B cell (primary cell): ENCODE measurements around the gene KRTAP10-7. TPM values are rescaled to one million over a fixed set of nuclear protein-coding genes. Genes with fewer than 3 reads are reported as not detected.

Experiments used
- ATAC-seq: fragments of 200-7000 bp; cut with Tn5 transposase; one replicate; pipeline ENCODE4 v1.10.0; 2021; ENCODE audit warnings: low read depth, mild to moderate bottlenecking, moderate number of reproducible peaks, moderate library complexity
- CTCF ChIA-PET: fragments of 350-600 bp; sonication (Branson Sonifier 250); formaldehyde crosslinking; loops from one replicate; lab custom pipeline; 2021; ENCODE audit warnings: antibody characterized with exemption, inconsistent platforms; lab: Charles Lee
- POLR2A ChIA-PET: fragments of 350-600 bp; sonication (Branson Sonifier 250); formaldehyde crosslinking; loops from one replicate; lab custom pipeline; 2021; ENCODE audit warnings: antibody characterized with exemption; lab: Charles Lee
- DNase-seq: peaks from one replicate; pipeline ENCODE4 v3.0.0; 2013
- H2AFZ ChIP-seq: 2 replicates; pipeline ENCODE4 v1.6.1; 2012; ENCODE audit warnings: mild to moderate bottlenecking, low read depth, low read length; ENCODE audit not compliant: insufficient read depth, poor library complexity, severe bottlenecking
- H3K27ac ChIP-seq, 2 donors: 1 replicate in 1 of 2; 2 replicates in 1 of 2; pipeline ENCODE4 v1.5.1; 2012 to 2013; ENCODE audit warnings: low read length in 2 of 2, mild to moderate bottlenecking in 2 of 2, moderate library complexity in 1 of 2
- H3K27me3 ChIP-seq, 4 experiments: fragments of 200-600 bp in 1 of 4; sonication (generic) in 1 of 4; replicated peaks in 1 of 4; 1 replicate in 2 of 4; 2 replicates in 2 of 4; pipeline versions ENCODE4 v1.6.1 to v1.7.0; 2013 to 2016; ENCODE audit warnings: low read length in 3 of 4, mild to moderate bottlenecking in 2 of 4, mixed read lengths in 1 of 4, moderate library complexity in 1 of 4; ENCODE audit not compliant: insufficient read depth in 4 of 4, control insufficient read depth in 3 of 4; ENCODE audit errors: control extremely low read depth in 1 of 4
- H3K36me3 ChIP-seq, 2 experiments: replicated peaks in 1 of 2; 1 replicate in 1 of 2; 2 replicates in 1 of 2; pipeline versions ENCODE4 v1.6.1 to v1.7.1; 2013; ENCODE audit warnings: low read length in 1 of 2; ENCODE audit not compliant: insufficient read depth in 2 of 2, control insufficient read depth in 1 of 2; ENCODE audit errors: control extremely low read depth in 1 of 2, extremely low read depth in 1 of 2
- H3K4me1 ChIP-seq, 2 donors: fragments of 200-600 bp in 1 of 2; sonication (generic) in 1 of 2; 1 replicate in 1 of 2; 2 replicates in 1 of 2; pipeline versions ENCODE4 v1.5.1 to v1.6.1; 2013 to 2017; ENCODE audit warnings: low read length in 2 of 2; ENCODE audit not compliant: control insufficient read depth in 2 of 2, insufficient read depth in 2 of 2
- H3K4me2 ChIP-seq: replicated peaks from 2 replicates; pipeline ENCODE3; 2012; ENCODE audit warnings: mild to moderate bottlenecking, low read depth, low read length; ENCODE audit not compliant: poor library complexity, severe bottlenecking
- H3K4me3 ChIP-seq, 5 experiments: fragments of 200-600 bp in 1 of 5; sonication (generic) in 1 of 5; 1 replicate in 3 of 5; 2 replicates in 2 of 5; pipeline versions ENCODE4 v1.5.1 to v1.7.0; 2011 to 2016; ENCODE audit warnings: low read length in 4 of 5, mild to moderate bottlenecking in 4 of 5, low read depth in 2 of 5, control low read depth in 1 of 5, moderate library complexity in 1 of 5; ENCODE audit not compliant: insufficient read depth in 1 of 5; ENCODE audit errors: control extremely low read depth in 1 of 5, extremely low read depth in 1 of 5
- H3K79me2 ChIP-seq: fragments of 200-600 bp; sonication (generic); one replicate; pipeline ENCODE4 v1.6.0; 2016; ENCODE audit warnings: low read length; ENCODE audit not compliant: control insufficient read depth, insufficient read depth
- H3K9ac ChIP-seq: fragments of 200-600 bp; sonication (generic); 2 replicates; pipeline ENCODE4 v1.6.1; 2017; ENCODE audit warnings: mild to moderate bottlenecking, low read length, moderate library complexity
- H3K9me3 ChIP-seq, 3 donors: one replicate each; pipeline versions ENCODE4 v1.6.1 to v1.7.1; 2013; ENCODE audit warnings: low read length in 2 of 3; ENCODE audit not compliant: control insufficient read depth in 2 of 3, insufficient read depth in 1 of 3; ENCODE audit errors: control extremely low read depth in 1 of 3
- H4K20me1 ChIP-seq: 2 replicates; pipeline ENCODE4 v1.6.0; 2012; ENCODE audit warnings: mild to moderate bottlenecking, low read length; ENCODE audit not compliant: insufficient read depth, control insufficient read depth, poor library complexity, severe bottlenecking
- H3K27ac Mint-ChIP-seq: one replicate; pipeline ENCODE4 v1.8.0; 2021; ENCODE audit warnings: mixed read lengths
- H3K27me3 Mint-ChIP-seq: one replicate; pipeline ENCODE4 v1.8.0; 2021; ENCODE audit warnings: mixed read lengths
- H3K4me1 Mint-ChIP-seq: one replicate; pipeline ENCODE4 v1.8.0; 2021; ENCODE audit warnings: mixed read lengths
- H3K4me3 Mint-ChIP-seq: one replicate; pipeline ENCODE4 v1.8.0; 2021; ENCODE audit warnings: mixed read lengths
- H3K9me3 Mint-ChIP-seq: one replicate; pipeline ENCODE4 v1.8.0; 2022; ENCODE audit warnings: mixed read lengths; ENCODE audit not compliant: insufficient read depth
- EZH2 ChIP-seq: IDR thresholded peaks from 2 replicates; pipeline ENCODE4 v1.6.1; 2012; ENCODE audit warnings: borderline replicate concordance, low read depth, mild to moderate bottlenecking, moderate library complexity, low read length; ENCODE audit not compliant: insufficient read depth, poor library complexity, severe bottlenecking
- WGBS: methylation state at CpG from one replicate; pipeline ENCODE4 v1.1.5; 2013; ENCODE audit warnings: missing lambda C conversion rate; ENCODE audit not compliant: insufficient coverage; 5-methylcytosine and 5-hydroxymethylcytosine counted together
- intact Hi-C: fragments of 100-400 bp; cut with micrococcal nuclease; formaldehyde crosslinking; loops from one replicate; pipeline ENCODE4 v1.10.0; 2022
- polyA plus RNA-seq: library from polyadenylated mRNA; depleted of rRNA; stranded (reverse); fragments of >200 nt; gene quantifications from 2 replicates; pipeline ENCODE4 v1.2.3, GENCODE V29; 2012
- total RNA-seq, 2 donors: library from RNA; stranded (reverse); fragments of 120-200 nt in 1 of 2; gene quantifications; 1 replicate in 1 of 2; 2 replicates in 1 of 2; pipeline versions ENCODE4 v1.2.3 to v1.2.4, GENCODE V29; 2013 to 2022
- TF ChIP-seq, protein P1 (sequence below): fragments of 200-600 bp; IDR thresholded peaks from one replicate; pipeline ENCODE4 v1.8.0; 2022; ENCODE audit warnings: antibody characterized with exemption, mild to moderate bottlenecking

Gene KRTAP10-7
- total and polyA plus RNA-seq, 2 donors (not counting 1 experiment from before 2014, with no cell fraction given), result not detected

DNA sequence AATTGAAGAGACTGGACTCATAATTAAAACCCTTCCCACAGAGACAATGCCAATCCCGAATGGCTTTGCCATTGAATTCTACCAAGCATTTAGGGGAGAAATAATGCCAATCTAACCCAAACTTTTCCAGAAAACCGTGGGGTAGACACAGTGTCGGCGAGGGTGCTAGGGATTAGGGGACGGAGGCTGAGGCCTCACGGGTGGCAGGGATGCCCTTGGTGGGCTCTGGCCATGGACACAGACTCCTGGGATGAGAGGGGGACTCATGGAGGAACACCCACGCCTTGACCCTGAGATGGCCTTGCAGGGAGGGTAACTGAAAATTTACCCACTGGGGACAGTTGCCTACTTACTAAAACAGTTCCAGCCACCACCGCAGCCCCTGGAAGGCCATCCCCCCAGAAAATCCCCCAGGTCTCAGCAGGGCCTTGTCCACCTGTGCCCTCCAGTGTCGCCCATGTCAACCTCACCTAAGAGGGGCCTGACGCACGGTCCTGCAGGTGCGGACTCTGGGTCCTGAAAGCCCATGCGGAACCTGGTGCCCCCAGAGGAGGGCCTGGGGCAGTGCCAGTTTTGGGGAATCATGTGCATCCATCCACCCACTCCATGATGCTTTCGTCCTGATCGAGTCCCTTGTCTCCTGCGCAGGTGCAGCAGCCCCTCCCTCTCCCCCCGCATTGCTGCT is 21.9 kb upstream of the KRTAP10-7 start:
- Histone ChIP-seq H3K9me3 (peaks cover 3 to 56% (median 28%) of the 10 kb centered on the region in 3 donors), H4K20me1 (no peaks in the 10 kb centered on the region), H3K27ac (no peak overlapping the region), H3K27me3 (peaks cover 0 to 3% (median 1%) of the 10 kb centered on the region in 4 experiments), H3K4me2 (no peak overlapping the region), H3K36me3 (no peaks in the 10 kb centered on the region), H3K79me2 (no peaks in the 10 kb centered on the region), H3K4me1 (no peaks in the 10 kb centered on the region), H3K4me3 (no peak overlapping the region), H2AFZ (no peak overlapping the region), H3K9ac (no peak overlapping the region)
- WGBS, result 90% methylated on average over 11 of the region's 17 CpGs
- TF ChIP-seq, protein P1, sequence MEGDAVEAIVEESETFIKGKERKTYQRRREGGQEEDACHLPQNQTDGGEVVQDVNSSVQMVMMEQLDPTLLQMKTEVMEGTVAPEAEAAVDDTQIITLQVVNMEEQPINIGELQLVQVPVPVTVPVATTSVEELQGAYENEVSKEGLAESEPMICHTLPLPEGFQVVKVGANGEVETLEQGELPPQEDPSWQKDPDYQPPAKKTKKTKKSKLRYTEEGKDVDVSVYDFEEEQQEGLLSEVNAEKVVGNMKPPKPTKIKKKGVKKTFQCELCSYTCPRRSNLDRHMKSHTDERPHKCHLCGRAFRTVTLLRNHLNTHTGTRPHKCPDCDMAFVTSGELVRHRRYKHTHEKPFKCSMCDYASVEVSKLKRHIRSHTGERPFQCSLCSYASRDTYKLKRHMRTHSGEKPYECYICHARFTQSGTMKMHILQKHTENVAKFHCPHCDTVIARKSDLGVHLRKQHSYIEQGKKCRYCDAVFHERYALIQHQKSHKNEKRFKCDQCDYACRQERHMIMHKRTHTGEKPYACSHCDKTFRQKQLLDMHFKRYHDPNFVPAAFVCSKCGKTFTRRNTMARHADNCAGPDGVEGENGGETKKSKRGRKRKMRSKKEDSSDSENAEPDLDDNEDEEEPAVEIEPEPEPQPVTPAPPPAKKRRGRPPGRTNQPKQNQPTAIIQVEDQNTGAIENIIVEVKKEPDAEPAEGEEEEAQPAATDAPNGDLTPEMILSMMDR, result no peak
- TF ChIP-seq EZH2, result no peak
- H3K27ac Mint-ChIP-seq, result no peak overlapping the region
- intact Hi-C loops, result no loop called here
- ChIA-PET POLR2A (no interaction called here), CTCF (no interaction called here)
- no peaks in the 10 kb centered on the region for H3K4me1 Mint-ChIP-seq
- H3K27me3 Mint-ChIP-seq, result peaks cover 22% of the 10 kb centered on the region
- no peak overlapping the region for H3K4me3 Mint-ChIP-seq
- DNase-seq, result no peak
- no peak for ATAC-seq
- peaks cover 6% of the 10 kb centered on the region for H3K9me3 Mint-ChIP-seq

DNA sequence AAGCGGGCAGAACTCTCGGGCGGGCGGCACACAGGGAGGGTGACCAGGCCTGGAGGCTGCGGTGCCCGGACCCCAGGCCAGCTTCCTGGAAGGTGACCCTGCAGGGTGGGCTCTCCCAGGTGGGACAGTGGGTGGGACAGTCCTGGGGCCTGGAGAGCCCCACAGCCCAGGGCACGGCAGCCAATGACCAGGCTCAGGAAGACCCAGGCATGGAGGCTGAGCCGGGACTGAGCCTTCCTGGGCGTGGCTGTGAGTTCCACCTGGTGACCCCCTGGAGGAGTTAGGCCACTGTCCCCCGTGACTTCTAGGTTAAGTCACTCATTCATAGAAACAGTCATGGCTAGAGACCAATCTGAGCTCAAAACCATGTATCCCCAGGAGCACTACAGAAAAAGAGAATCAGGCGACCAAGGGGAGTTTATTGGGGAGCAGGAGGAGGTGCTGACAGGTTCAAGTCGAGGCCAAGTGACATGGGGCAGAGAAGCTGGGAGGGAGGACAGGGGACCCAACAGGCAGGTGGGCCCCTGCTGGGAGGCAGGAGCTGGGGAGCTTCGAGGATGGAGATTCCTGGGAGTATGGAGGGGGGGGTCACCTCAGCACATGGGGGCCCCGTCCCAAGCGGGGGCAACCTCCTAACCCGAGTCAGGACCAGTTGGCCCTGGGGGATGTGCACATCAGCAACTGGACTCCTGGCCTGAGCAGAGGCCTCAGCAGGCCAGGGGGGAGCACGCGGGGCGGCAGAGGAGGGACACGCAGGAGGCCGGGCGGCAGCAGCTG is 21.2 kb upstream of the KRTAP10-7 start:
- intact Hi-C loops, result no loop called here
- no peaks in the 10 kb centered on the region for H4K20me1 ChIP-seq
- peaks cover 3 to 56% (median 28%) of the 10 kb centered on the region in 3 donors for H3K9me3 ChIP-seq
- 82% methylated on average over 22 of the region's 22 CpGs for WGBS
- no peak overlapping the region for H3K4me2 ChIP-seq
- H3K36me3 ChIP-seq, result no peaks in the 10 kb centered on the region
- Mint-ChIP-seq H3K9me3 (peaks cover 6% of the 10 kb centered on the region), H3K27ac (no peak overlapping the region), H3K27me3 (peaks cover 29% of the 10 kb centered on the region), H3K4me1 (no peaks in the 10 kb centered on the region), H3K4me3 (no peak overlapping the region)
- H3K4me1 ChIP-seq, result no peaks in the 10 kb centered on the region
- ChIA-PET POLR2A (no interaction called here), CTCF (no interaction called here)
- peaks cover 0 to 4% (median 2%) of the 10 kb centered on the region in 4 experiments for H3K27me3 ChIP-seq
- H3K4me3 ChIP-seq, result no peak overlapping the region
- TF ChIP-seq, protein P1, result no peak
- TF ChIP-seq EZH2, result no peak
- H3K79me2 ChIP-seq, result no peaks in the 10 kb centered on the region
- H2AFZ ChIP-seq, result no peak overlapping the region
- ATAC-seq (no peak), DNase-seq (no peak)
- no peak overlapping the region for H3K9ac ChIP-seq
- no peak overlapping the region for H3K27ac ChIP-seq
